HG03469 (cell line): Measurements from ENCODE around the gene CDC6.
"Not testable (repeated sequence)": the region's sequence is repeated elsewhere in the genome, so short reads cannot be mapped to it uniquely, and the experiment has no call there.

Experiments used
- ATAC-seq: cut with Tn5 transposase; IDR thresholded peaks from one replicate; pipeline ENCODE4 v1.9.1; 2021; ENCODE audit warnings: mild to moderate bottlenecking, moderate library complexity, moderate number of reproducible peaks; ENCODE audit not compliant: unreplicated experiment

Gene CDC6

GRCh38 chr17:40287159-40287493 is 553 bp upstream of the CDC6 start:
- no peak for ATAC-seq

GRCh38 chr17:40290629-40291280 is 3.1 kb downstream of the CDC6 start:
- ATAC-seq = no peak

DNA sequence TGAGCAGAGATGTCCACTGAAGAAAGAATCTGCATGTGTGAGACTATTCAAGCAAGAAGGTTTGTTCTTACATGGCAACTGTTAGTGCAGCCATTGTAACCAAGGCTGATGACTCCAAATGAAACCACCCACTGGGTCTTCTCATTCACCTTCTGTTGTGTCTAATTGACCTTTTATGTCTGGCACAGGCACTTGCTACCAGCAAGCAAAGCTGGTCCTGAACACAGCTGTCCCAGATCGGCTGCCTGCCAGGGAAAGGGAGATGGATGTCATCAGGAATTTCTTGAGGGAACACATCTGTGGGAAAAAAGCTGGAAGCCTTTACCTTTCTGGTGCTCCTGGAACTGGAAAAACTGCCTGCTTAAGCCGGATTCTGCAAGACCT is 3.6 kb downstream of the CDC6 start:
- ATAC-seq = no peak

GRCh38 chr17:40293363-40293762 is 5.7 kb downstream of the CDC6 start:
- ATAC-seq = no peak

- ATAC-seq = no peak
Measured at GRCh38 chr17:40295488-40296436, 8.1 kb downstream of the CDC6 start.

DNA sequence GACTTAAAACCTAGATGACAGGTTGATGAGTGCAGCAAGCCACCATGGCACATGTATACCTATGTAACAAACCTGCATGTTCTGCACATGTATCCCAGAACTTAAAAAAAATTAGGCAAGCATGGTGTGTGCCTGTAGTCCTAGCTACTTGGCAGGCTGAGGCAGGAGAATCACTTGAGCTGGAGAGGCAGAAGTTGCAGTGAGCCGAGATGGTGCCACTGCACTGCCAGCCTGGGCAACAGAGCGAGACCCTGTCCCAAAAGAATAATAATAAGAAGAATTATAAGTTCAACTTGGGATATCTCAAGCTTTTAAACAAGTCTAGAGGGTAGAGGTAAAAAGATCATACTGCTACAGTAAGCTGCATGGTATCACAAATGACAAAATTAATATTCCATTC is 9.8 kb downstream of the CDC6 start:
- no peak for ATAC-seq

DNA sequence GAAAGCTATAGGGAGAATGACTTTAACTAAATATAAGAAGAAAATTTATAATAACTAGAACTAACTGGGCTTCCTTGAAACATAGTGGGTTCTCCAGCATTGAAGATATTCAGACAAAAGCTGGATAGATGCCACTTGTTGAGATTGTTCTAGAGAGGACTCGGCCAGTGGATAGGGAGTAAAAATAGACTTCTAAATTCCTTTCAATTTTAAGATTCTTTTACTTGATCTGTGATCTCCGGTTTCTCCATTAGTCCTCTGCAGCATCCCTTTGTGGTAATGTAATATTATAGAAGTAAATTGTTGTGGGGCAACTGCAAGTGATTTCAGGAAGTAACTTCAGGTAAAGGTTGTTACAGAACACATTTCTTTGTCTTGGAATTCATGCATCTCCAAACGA is 11.0 kb downstream of the CDC6 start:
- no peak for ATAC-seq

- ATAC-seq = not testable (repeated sequence)
Measured at GRCh38 chr17:40299159-40299757, 11.6 kb downstream of the CDC6 start.

- ATAC-seq = no peak
Measured at GRCh38 chr17:40301315-40301714, 13.6 kb downstream of the CDC6 start.

GRCh38 chr17:40303009-40303657 is 15.5 kb downstream of the CDC6 start:
- no peak for ATAC-seq

DNA sequence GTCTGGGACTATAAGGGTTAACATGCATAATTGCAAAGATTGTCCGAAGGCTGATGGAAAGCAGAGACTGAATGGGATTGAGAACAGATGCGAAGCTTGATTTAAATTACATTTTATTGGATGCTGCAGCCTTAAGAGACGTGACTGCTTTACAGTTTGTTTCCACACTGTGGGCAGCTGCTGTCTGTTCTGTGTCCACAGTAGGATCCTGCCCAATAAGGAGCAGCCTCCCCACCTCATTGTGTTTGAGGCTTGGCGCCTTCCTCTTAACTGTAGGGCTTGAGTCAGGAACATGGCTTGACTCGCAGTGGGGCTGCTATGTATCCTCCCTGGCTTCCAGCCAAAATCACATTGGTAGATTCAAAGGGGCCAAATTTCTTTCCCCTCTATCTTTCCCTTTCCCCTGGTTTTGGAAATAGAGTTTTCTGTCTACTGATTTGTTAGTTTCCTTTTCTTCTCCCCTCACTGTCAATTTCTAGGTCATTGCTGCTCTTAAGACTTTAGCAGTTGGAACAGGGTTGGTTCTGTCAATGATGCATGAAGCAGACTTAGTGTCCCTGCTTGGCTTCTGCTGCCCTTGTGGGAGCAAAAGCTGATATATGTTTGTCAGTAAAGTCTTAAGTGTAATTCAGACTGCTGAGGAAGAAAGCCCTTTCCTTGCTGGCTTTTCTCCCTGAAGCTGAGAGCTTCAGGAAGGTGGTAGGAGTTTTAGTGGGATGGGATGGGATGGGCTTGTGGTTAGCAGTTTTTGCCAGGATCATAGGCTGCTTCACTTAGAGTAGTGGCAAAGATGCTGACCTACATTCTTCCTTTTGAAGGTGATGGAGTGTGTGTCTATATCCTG is 16.3 kb downstream of the CDC6 start:
- ATAC-seq = no peak

DNA sequence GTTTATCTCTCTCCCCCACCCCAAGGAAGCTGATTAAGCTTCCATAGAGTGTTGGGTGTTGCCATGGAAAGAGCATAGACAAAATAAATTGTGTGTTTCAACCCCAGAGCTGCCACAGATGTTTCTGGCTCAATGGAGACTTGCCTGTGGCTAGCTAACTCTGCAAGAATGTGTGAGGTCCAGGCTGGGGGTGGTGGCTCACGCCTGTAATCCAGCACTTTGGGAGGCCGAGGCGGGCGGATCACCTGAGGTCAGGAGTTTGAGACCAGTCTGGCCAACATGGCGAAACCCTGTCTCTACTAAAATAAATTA is 16.8 kb downstream of the CDC6 start:
- not testable (repeated sequence) for ATAC-seq

- not testable (repeated sequence) for ATAC-seq
Measured at GRCh38 chr17:40304866-40305265, 17.2 kb downstream of the CDC6 start.

DNA sequence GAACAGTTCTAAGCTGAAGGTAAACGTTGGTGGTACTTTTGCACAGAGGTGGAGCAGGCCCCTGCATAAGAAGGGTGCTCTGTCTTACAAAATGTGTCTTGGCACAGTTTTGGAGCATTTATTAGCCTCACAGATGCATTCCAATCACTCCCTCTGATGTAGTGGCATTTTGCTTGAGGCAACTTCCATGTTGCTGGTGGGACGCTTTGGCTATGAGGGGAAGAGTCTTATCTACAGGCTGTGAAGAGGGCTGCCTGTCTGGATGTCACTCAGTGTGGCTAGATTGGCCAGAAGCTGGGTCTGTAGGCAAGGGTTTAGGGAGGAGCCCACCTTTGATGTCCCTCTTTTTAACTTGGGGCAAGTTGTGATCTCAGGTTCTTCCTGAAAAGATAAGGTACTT is 18.7 kb downstream of the CDC6 start:
- ATAC-seq = no peak

- ATAC-seq = no peak
Measured at GRCh38 chr17:40307001-40307730, 19.5 kb downstream of the CDC6 start.

- ATAC-seq = no peak
Measured at GRCh38 chr17:40307740-40308239, 20.1 kb downstream of the CDC6 start.

GRCh38 chr17:40309031-40309948 is 21.6 kb downstream of the CDC6 start, which contains the start of gene RARA:
RARA (plus strand) TSS chr17:40309180; CDS start chr17:40331219, 22,039 bp downstream.
- ATAC-seq = no peak

GRCh38 chr17:40309949-40310510 is 22.4 kb downstream of the CDC6 start:
- no peak for ATAC-seq
